OCI-LY1 (cell line): Measurements from ENCODE around the gene TENM4.

Source experiments
- H2AFZ ChIP-seq: fragments of 200-600 bp; sonication (generic), shearing (Covaris generic); 2 replicates; pipeline ENCODE4 v1.6.0; 2014; ENCODE audit warnings: antibody characterized with exemption, mild to moderate bottlenecking, low read length
- H3F3A ChIP-seq: fragments of 200-600 bp; sonication (generic), shearing (Covaris generic); 2 replicates; pipeline ENCODE4 v1.6.0; 2014; ENCODE audit warnings: mild to moderate bottlenecking, antibody characterized with exemption, low read length, moderate library complexity; ENCODE audit not compliant: insufficient read depth
- H3K27ac ChIP-seq: fragments of 200-600 bp; sonication (generic); 2 replicates; pipeline ENCODE4 v1.5.1; 2014; ENCODE audit warnings: low read length, mixed run types, mild to moderate bottlenecking, low read depth; ENCODE audit not compliant: poor library complexity, severe bottlenecking
- H3K27me3 ChIP-seq: fragments of 200-600 bp; sonication (generic); 2 replicates; pipeline ENCODE4 v1.6.0; 2014; ENCODE audit warnings: antibody characterized with exemption, mild to moderate bottlenecking, low read length, moderate library complexity; ENCODE audit not compliant: insufficient read depth
- H3K36me3 ChIP-seq: fragments of 200-600 bp; sonication (generic); 2 replicates; pipeline ENCODE4 v1.6.1; 2014; ENCODE audit warnings: mild to moderate bottlenecking, antibody characterized with exemption, low read length, moderate library complexity, mixed read lengths; ENCODE audit not compliant: insufficient read depth
- H3K4me1 ChIP-seq: fragments of 200-600 bp; sonication (generic); 2 replicates; pipeline ENCODE4 v1.5.1; 2014; ENCODE audit warnings: mild to moderate bottlenecking, low read length, moderate library complexity; ENCODE audit not compliant: insufficient read depth, severe bottlenecking
- H3K4me2 ChIP-seq: fragments of 200-600 bp; sonication (generic), shearing (Covaris generic); 2 replicates; pipeline ENCODE4 v1.6.1; 2014; ENCODE audit warnings: low read length
- H3K4me3 ChIP-seq: fragments of 200-600 bp; sonication (generic); 2 replicates; pipeline ENCODE4 v1.5.1; 2014; ENCODE audit warnings: low read length, low read depth, mild to moderate bottlenecking, mixed read lengths; ENCODE audit not compliant: poor library complexity, severe bottlenecking
- H3K79me2 ChIP-seq: fragments of 200-600 bp; shearing (Covaris generic); 2 replicates; pipeline ENCODE4 v1.6.1; 2016; ENCODE audit warnings: mixed run types, low read length, mixed read lengths; ENCODE audit not compliant: insufficient read depth
- H3K9ac ChIP-seq: fragments of 200-600 bp; sonication (generic), shearing (Covaris generic); 2 replicates; pipeline ENCODE4 v1.6.1; 2014; ENCODE audit warnings: mild to moderate bottlenecking, low read length, mixed read lengths
- H3K9me2 ChIP-seq: fragments of 200-600 bp; sonication (generic), shearing (Covaris generic); 2 replicates; pipeline ENCODE4 v1.6.1; 2014; ENCODE audit warnings: low read depth, mild to moderate bottlenecking, low read length, mixed read lengths
- H3K9me3 ChIP-seq: fragments of 200-600 bp; shearing (Covaris generic); 2 replicates; pipeline ENCODE4 v1.6.1; 2014; ENCODE audit warnings: low read length, mixed read lengths
- H4K20me1 ChIP-seq: fragments of 200-600 bp; sonication (generic), shearing (Covaris generic); 2 replicates; pipeline ENCODE4 v1.6.0; 2016; ENCODE audit warnings: mild to moderate bottlenecking, low read length; ENCODE audit not compliant: insufficient read depth
- EZH2 ChIP-seq: fragments of 200-600 bp; sonication (generic), shearing (Covaris generic); IDR thresholded peaks from 2 replicates; pipeline ENCODE4 v1.8.0; 2017; ENCODE audit warnings: borderline replicate concordance, mixed run types, mild to moderate bottlenecking, antibody characterized with exemption, low read length, moderate library complexity, mixed read lengths
- TF ChIP-seq, protein P1 (sequence below): fragments of 200-600 bp; sonication (generic), shearing (Covaris generic); IDR thresholded peaks from 2 replicates; pipeline ENCODE4 v1.5.1; 2017; ENCODE audit warnings: mild to moderate bottlenecking, antibody characterized with exemption, low read length, moderate library complexity, mixed read lengths

The TENM4 gene

DNA sequence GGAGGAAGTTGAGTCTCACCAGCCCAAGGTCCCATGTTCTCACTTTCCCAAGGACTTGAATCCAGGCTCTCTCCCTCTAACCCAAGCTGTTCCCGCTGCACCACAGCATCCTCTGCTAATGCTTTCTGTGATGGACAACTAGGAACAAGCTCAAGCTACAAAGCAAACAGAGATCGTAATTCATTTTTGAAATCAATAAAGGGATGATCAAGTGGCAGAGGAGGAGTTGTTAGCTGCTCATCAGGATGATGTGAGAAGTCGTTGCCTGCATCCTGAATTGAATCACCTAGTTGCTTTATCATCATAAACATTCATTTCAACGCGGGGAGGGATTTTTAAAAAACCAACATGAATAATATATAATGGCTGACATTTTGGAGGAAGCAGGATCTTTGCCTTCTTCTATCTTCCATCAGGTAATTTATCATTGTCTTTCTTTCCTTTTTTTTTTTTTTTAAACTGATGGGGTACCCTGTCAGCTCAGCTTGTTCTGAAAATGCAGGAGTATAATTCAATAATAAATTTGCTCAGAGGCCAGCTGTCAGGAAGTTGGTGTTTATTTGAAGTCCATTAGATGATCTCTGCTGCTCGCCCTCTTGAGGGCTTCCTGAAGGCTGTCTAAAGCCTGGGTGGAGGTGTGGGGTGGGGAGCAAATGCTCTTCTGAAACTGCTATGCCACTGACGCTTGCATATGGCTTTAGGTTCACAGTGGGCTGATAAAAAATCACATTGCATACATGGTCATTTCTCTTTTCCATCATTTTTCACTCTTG lies 691.7 kb downstream of the TENM4 start:
- no peaks in the 10 kb centered on the region for H3K4me1 ChIP-seq
- no peaks in the 10 kb centered on the region for H4K20me1 ChIP-seq
- H3K9me2 ChIP-seq: no peaks in the 10 kb centered on the region
- H3K79me2 ChIP-seq: no peaks in the 10 kb centered on the region
- H3F3A ChIP-seq: no peaks in the 10 kb centered on the region
- no peak overlapping the region for H2AFZ ChIP-seq
- no peak overlapping the region for H3K4me3 ChIP-seq
- H3K9ac ChIP-seq: no peak overlapping the region
- H3K4me2 ChIP-seq: no peak overlapping the region
- no peaks in the 10 kb centered on the region for H3K36me3 ChIP-seq
- H3K9me3 ChIP-seq: no peaks in the 10 kb centered on the region
- H3K27ac ChIP-seq: no peak overlapping the region
- TF ChIP-seq EZH2: no peak
- TF ChIP-seq, protein P1, sequence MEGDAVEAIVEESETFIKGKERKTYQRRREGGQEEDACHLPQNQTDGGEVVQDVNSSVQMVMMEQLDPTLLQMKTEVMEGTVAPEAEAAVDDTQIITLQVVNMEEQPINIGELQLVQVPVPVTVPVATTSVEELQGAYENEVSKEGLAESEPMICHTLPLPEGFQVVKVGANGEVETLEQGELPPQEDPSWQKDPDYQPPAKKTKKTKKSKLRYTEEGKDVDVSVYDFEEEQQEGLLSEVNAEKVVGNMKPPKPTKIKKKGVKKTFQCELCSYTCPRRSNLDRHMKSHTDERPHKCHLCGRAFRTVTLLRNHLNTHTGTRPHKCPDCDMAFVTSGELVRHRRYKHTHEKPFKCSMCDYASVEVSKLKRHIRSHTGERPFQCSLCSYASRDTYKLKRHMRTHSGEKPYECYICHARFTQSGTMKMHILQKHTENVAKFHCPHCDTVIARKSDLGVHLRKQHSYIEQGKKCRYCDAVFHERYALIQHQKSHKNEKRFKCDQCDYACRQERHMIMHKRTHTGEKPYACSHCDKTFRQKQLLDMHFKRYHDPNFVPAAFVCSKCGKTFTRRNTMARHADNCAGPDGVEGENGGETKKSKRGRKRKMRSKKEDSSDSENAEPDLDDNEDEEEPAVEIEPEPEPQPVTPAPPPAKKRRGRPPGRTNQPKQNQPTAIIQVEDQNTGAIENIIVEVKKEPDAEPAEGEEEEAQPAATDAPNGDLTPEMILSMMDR: no peak
- H3K27me3 ChIP-seq: no peaks in the 10 kb centered on the region

GRCh38 chr11:78744949-78745348 lies 695.9 kb downstream of the TENM4 start:
- no peak overlapping the region for H2AFZ ChIP-seq
- H3K27me3 ChIP-seq: no peaks in the 10 kb centered on the region
- no peak overlapping the region for H3K27ac ChIP-seq
- H3K9ac ChIP-seq: no peak overlapping the region
- H3K36me3 ChIP-seq: no peaks in the 10 kb centered on the region
- no peaks in the 10 kb centered on the region for H3F3A ChIP-seq
- no peaks in the 10 kb centered on the region for H3K9me3 ChIP-seq
- no peak for TF ChIP-seq EZH2
- TF ChIP-seq, protein P1: no peak
- H3K4me2 ChIP-seq: no peak overlapping the region
- H3K79me2 ChIP-seq: no peaks in the 10 kb centered on the region
- H3K4me3 ChIP-seq: no peak overlapping the region
- H3K9me2 ChIP-seq: no peaks in the 10 kb centered on the region
- no peaks in the 10 kb centered on the region for H4K20me1 ChIP-seq
- no peaks in the 10 kb centered on the region for H3K4me1 ChIP-seq

- no peaks in the 10 kb centered on the region for H3F3A ChIP-seq
- H3K27me3 ChIP-seq: no peaks in the 10 kb centered on the region
- H3K27ac ChIP-seq: no peak overlapping the region
- H3K36me3 ChIP-seq: no peaks in the 10 kb centered on the region
- TF ChIP-seq, protein P1: no peak
- no peak for TF ChIP-seq EZH2
- no peaks in the 10 kb centered on the region for H4K20me1 ChIP-seq
- H2AFZ ChIP-seq: no peak overlapping the region
- no peak overlapping the region for H3K9ac ChIP-seq
- H3K4me1 ChIP-seq: no peaks in the 10 kb centered on the region
- H3K9me2 ChIP-seq: no peaks in the 10 kb centered on the region
- no peaks in the 10 kb centered on the region for H3K9me3 ChIP-seq
- H3K4me2 ChIP-seq: no peak overlapping the region
- no peak overlapping the region for H3K4me3 ChIP-seq
- no peaks in the 10 kb centered on the region for H3K79me2 ChIP-seq
Measured at GRCh38 chr11:78744202-78744601, 696.6 kb downstream of the TENM4 start.
